NK-92 (cell line): Measurements from ENCODE around the gene SPEG.

Source experiments
- DNase-seq: peaks from one replicate; lab custom pipeline; 2025; ENCODE audit not compliant: unreplicated experiment; lab: John Stamatoyannopoulos, UW

Gene SPEG

DNA sequence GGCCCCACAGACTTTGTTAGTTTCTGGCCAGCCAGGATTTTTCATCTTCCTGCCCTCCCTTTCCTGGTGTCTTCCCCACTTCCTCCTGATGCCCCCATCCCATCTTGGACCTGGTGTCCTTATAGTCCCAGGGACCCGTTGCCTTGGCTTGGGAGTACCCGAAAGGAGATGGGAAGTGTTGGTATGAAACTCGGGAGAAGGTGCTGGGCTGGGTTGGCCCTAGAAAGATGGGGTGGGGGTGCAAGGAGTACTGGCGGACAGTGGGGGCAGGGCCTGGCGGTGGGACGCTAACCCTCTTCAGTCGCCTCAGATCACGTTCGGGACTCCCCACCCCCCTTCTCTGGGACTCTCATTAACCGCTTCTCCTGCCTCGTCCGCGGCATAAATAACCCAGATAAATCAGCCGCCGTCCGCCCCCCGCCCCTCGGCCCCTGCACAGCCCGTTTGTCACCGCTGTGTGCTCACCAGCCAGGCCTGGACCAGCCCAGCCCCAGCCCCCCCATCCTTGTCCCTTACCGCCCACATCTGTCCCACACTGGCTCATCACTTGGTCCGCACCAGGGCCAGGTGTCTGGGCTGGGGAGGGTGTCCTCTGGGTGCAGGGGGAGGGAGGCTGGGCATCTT is 76.0 kb downstream of the SPEG start:
- no peak for DNase-seq

DNA sequence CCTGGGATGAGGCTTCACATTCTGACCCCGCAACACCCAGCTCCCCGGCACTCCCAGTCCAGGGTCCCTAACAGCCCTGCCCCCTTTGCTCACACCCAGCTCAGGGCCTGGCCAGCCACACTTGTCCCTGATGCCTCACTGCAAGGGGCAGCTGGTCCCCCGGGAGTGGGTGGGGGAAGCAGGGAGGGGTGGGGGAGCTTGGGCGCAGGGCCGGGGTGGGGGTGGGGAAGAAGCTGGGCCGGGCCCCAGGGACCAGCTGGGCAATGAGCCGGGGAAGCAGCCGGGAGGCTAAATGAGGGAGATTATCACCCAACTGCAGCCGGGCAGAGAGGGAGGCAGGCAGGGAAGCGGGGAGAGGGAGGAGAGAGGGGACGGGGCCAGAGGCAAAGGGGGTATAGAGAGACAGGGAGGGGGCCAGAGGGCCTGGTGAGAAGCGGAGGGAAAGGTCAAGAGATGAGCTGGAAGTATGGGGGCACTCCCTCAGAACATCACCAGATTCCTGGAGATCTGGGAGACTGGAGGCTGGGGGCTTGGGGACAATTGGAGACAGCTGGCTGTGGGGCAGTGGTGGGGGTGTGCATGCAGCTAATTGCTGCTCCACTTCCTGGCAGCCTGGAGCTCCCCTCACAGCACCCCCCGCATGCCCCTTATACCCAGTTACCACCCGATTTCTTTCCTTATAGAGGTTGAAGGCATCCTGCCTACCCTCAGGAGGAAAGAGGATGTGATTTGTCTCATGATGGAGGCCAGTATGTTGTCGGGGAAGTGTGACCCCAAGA is 77.1 kb downstream of the SPEG start:
- DNase-seq = no peak

DNA sequence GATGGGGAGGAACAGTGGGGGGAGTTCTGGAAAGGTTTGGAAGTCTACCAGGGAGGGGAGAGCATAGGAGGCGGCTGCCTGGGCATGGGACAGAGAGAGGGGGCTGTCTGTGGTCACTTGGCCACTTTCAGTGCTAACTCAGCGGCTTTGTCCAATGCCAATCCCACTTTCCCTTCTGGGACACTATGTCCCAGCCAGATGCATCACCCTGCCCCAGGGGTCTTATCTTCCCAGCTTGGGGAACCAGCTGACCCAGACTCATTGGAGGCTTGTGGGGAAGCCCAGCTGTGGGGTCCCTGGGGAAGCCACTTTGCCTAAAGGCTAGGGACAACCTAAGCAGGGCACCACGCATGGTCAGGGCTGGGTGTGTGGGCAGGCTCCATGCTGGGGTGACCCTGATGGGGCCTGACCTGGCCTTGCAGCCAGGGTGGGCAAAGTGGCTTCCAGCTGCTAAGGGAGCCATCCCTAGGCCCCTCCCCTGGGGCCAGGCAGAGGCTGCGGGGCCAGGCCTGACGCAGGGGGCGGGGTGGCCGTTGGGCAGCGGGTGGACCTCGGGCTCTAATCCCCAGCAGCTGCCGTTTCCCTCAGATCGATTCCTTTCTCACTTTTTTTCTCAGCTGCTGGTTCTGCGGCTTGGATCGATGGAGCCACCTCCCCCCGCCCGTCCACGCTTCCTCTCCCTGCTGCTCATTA is 78.0 kb downstream of the SPEG start:
- DNase-seq = no peak

DNA sequence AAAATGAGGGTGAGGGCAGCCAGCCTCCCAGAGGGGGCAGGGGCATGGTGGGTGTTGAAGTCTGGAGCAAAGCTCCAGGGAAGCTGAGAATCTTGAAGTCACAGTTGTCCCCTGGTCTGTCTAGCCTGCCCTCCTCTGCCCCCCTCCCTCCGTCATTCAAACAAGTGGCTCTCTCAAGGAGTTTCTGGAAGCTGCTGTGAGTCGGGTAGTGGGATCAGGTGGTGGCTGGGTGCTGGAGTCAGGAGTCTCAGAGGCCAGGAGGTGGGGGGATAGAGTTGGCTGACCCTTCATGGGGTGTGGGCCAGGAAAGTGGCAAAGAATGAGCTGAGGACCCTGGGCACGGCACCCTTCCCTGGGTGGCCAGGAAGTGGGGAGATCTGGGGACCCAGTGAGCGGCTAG is 79.1 kb downstream of the SPEG start:
- DNase-seq = no peak

DNA sequence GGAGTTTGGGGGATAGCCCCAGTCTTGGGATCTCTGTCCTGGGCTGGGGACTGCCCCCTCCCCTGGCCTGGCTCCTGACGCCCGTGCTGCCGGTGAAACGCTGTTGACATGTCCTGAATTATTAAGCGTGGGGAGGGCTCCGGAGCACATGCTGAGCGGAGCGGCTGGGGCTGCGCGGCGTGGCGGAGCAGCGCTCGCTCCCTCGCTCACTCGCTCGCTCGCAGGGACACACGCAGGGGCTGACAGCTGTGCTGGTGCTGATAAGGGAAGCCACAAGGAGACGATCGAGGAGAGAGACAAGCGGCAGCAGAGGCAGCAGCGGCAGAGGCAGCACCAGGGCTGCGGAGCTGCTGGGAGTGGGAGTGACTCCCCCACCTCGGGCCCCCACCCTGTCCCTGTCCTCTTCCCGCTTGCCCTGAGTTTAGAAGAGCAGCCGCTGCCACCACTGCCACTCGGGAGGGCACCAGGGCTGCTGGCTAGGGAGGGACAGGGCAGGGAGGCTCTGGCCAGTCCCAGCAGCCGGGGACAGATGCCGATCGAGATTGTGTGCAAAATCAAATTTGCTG is 79.6 kb downstream of the SPEG start, which contains the start of gene ASIC4:
Gene ASIC4 (plus strand): TSS at position 287 of the 566 bp plus-strand sequence. CDS start 243 bp downstream, at position 530.
- DNase-seq = no peak

DNA sequence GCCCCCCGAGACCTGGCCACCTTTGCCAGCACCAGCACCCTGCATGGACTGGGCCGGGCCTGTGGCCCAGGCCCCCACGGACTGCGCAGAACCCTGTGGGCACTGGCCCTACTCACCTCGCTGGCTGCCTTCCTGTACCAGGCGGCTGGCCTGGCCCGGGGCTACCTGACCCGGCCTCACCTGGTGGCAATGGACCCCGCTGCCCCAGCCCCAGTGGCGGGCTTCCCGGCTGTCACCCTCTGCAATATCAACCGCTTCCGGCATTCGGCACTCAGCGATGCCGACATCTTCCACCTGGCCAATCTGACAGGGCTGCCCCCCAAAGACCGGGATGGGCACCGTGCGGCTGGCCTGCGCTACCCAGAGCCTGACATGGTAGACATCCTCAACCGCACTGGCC is 80.2 kb downstream of the SPEG start:
- no peak for DNase-seq

DNA sequence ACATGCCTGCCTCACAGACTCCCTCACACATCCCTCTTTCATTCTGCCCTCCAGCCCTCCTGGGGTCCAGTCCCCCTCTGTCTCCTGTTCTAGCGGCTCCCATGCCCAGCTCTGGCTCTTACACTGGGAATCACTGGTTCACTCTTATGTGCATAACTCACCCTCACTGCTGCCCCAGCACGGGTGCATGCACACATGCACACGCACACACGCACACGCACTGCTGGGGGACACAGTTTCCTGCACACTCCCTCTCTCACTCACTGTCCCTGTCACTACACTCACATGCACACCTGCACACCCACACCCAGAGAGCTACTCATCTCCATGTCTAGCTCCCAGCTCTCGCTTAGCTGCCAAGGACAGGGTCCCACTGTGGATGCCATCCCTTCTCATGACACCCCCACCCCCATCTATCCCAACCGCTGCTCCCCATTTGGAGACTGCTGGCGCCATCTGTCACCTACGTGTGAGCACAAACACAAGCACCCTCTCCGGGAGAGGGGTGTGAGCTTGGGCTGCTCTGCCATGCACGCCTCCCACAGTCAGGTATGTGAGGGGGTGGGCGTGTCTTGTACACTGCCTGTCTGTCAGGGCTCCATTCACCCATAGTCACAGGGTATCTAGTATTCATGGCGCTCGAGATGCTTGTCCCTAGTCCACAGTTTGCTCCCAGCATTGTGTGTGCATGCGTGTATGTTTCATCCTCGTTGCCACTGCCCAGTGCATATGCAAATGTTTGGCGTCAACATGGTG is 81.4 kb downstream of the SPEG start:
- DNase-seq = no peak

DNA sequence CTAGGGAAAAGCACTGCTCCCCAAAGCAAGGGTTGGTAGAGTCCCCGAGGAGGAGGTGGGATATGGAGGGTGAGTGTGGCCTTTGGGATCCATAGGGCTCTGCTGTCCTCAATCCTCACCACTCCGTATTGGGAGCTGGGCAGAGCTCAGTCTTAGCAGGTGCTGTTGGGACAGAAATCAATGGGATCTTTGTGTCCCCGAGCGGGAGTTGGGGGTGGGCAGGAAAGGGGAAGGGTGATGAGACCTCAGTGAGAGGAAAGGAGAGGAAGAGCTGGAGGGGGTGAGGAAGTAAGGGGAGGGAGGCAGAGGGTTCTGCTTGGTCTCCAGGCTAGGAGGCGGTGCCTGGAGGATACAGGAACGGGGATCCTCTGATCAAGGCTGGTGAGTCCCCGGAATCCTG is 82.2 kb downstream of the SPEG start:
- no peak for DNase-seq

DNA sequence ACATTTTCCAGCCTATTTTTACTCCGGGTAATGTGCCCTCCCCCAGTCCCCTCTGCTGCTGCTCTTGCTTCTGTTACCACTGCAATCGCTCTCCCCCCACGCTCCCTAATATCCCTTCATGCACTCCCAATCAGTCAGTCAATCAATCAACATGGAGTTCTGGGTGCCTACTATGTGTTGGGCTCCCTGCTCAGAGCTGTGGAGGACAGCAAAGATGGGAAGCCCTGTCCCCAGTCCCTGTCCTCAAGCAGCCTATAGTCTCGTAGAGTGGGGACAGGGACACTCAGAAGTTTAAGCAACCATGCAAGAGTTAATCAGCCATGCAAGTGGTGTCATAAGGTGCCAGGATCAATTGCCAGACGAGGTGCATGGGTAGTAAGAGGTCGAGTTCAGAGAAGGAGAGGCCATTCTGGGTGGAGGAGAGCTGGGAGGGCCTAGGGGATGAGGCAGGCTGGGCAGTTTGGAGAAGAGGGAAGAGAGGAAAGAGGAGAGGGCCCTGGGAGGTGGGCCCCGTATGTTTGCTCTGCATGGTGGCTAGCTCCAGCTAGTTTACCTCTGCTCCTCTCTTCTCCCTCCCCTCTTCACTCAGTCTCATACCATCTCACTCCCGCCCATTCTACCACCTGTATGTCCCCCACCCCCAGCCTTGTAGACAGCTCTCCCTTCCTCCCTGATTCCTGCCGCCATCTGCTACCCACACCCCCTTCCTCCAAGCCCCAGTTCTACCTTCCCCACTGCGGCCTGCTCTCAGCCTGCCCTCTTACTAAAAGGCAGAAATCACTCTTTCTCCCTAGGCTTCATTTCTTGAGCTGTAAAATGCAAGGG is 83.5 kb downstream of the SPEG start:
- no peak for DNase-seq

DNA sequence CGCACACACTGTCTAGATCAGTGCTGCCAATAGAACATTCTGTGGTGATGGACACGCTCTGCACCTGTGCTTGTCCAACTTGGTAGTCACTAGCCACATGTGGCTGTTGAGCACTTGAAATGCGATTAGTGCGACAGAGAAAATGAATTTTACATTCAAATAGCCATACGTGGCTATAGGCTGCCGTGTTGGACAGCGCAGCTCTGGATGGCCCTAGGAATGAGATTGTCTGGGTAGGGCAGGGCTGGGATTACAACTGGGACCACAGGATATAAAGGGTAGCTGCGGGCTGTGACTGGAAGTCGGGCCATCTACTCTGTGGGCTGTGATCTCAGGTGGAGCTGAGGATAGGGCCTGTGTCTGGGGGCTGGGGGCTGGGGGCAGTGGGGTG is 84.9 kb downstream of the SPEG start:
- no peak for DNase-seq

DNA sequence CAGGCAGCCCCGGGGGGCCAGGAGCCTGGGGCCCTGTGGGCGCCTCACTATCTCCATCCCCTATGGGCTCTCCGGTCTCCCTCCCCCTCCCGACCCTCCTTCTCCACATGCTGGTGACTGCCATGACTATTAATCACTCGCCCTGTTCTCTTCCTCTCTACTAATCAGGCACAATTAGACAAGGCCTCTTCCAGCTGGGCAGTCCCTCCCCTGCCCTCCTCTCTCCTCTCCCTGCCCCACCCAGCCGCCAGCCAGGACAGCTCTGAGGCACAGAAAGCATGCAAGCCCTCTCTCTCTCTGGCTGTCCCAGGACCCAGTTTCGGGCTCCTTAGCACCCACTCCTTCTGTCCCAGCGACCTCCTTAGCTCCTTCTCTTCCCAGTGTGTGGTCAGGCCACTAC is 85.4 kb downstream of the SPEG start:
- DNase-seq = no peak

DNA sequence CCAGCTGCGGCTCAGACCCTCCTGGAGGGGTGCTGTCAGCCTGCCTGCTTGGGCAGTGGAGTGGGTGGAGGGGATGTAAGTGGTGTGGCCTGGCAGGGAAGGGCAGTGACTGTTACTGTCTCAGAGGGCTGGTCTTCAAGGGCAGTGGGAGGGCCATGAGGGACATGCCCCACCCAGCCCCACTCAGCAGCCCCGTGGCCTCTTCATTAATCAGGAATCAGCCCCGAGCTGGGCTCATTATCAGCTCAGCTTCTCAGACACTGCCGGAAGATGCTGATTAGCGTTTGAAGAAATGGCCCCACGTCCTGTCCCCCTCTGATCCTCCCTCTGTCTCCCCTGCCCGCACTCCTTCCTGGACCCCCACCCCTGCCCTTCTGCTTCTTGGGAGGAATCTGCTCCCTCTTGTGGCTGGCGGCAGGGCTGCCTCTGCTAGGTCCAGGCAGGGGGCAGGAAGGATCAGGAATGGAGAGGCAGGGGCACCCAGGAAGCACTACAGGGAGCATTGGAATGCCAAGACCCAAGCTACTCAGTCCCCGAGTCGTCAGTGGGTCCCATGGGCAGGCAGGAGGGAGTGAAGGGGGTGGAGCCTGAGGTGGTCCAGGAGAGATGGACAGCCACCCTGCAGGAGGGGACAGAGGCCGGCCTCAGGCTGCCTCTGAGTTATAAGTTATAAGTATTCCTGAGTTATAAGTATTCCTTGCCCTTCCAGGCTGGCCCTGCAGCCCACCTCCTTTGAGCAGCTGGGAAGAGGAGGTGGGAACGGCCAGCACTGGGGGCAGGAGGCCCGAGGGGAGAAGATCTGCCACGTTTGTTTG is 86.6 kb downstream of the SPEG start:
- no peak for DNase-seq

DNA sequence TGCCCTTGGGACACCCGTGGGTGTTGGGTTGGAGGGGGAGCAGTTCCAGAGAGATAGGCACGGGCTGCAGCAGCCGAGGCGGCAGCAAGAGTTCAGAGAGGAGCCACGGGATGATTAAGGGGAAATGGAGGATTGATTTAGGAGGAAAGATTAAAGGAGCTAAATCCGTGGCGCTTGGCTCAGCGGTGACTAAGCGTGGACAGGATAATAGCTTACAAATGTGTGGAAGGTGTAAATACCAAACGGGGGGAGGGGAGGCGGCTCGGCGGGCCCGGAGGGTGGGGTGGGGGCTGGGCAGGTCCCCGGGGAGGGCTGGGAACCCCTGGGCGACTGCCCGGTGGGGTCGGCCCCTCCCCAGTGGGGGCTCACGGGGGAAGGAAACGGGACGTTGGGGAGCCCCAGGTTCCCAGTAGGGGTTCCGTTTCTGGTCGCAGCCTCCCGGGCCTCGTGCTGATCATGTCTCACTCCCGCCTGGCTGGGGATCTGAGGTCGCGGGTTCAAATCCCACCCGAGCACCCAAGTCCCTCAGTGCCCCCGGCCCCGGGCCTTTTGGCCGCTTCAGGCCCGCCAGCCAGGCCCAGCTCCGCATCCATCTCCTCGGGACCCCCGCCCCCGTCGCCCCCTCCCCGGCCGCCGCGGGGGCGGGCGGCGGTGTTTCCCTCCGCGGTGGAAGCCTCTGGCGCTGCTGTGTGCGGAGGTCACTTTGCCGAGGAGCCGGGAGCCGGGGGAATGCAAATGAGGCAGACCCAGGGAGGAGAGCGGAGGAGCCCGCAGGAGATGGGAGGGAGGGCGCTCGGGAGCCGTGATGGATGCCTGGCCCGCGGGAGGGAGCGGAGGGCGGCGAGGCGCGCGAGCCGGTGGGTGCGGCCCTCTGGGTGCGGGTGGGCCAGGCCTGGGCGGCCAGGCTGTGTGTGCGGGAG is 87.7 kb downstream of the SPEG start:
- DNase-seq = no peak

DNA sequence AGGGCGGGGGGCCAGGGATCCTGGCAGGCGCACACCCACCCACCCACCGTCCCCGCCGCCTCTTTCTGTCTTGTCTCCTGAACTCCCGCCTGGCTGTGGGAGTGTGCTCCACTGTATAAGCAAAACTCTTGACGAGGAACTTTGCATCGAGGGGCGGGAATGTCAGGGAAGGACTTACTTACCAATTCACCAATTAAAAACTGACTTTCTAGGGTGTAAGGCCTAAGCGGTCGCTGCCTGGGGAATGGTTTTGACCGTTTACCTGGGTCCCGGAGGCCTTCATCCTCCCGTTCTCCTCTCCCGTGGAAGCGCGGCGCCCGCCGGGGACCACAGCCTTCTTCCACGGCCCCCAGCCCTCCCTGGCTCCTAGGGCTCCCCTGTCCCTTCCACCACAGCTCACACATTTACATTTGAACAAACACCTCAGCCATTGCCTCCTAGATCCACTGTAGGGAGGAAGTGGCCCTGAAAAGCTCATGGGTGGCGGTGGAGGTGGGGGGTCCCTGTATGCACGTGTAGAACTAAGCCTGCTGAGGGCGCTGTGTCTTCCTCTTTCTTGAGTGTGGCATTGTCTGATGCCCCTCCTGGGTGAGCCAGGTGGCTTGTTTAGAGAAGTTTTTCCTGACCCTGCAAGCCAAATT is 88.5 kb downstream of the SPEG start:
- no peak for DNase-seq

DNA sequence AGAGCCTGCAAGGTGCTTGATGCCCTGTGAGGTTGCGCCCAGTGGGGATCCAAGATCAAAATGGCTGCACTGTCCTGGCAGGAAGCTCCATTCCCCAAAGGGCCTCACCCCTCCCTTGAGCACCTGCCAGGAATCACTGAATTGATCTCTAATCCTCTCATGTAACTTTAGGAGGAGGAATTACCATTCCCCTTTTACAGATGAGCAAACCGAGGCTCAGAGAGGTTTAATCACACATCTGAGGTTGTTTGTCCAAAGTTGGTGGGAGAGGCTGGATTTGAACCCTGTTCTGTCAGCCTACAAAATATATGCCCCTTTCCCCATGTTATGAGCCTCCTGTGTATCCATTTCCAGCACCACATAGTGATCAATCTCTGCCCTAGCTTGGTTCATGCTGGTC is 90.2 kb downstream of the SPEG start:
- no peak for DNase-seq

DNA sequence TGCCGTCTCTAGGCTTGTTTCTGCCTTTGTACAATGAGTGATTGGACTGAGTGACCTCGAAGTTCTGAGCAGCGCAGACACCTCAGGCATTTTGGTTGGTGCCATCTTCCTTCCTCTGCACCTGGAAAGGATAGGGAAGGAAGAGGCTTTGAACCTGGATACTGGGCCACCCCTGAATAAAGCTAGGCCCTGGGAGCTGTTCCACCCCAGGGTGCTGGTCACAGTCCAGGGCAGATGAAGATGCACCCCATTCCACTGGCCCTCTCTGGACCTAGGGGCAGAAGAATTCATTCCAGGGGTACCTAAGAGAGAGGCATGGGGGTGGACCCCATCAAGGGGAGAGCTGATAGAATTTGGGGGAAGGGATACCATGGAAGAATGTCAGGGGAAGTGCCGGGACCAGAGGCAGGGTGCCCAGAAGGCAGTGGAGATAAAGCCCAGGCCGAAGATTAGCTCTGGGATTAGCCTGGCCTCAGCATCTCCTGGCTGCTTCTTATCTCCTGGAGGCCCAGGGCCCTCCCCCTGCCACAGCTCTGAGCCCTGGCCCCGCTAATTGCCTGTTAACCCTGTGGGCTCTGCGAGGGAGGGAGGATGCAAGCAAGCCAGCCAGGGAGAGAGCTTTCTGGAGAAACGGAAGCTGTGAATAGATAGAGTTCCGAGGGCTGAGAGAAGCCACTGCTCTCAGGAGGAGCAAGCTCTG is 91.0 kb downstream of the SPEG start:
- no peak for DNase-seq

DNA sequence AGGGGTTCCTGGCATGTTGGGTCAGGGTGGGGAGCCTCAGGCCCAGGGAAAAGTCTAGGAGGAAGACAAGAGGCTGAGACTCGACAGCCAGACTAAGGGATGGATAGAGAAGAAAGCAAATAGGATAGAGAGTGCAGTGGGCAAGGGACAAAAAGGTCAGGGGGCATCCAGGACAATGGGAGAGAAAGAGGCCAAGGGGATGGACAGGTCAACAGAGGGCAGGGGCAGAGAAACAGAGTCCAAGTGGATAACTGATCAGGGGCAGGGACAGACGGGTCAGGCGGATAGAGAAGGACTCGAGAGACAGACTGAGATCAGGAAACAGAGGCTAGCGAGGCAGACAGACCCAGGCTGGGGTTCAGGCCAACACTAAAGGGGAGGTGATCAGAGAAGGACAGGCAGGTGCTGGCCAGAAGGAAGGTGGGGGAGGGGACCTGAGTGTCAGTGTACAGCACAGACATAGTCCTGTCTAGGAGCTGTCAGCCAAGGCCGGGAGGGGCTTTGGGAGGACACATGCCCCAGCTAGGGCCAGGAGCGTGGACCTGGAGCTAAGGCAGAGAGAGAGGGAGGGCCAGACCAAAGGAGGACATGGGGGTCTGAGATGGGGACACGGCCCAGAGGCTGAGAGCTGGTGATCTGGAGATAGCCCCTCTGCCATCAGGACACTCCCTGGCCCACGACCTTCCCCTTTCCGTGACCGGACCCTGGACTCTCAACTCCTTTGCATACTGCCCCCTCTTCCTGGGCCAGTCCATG is 91.9 kb downstream of the SPEG start:
- no peak for DNase-seq
